HG03135 (cell line): ENCODE results near the gene L2HGDH.
"Not testable (repeated sequence)": the region's sequence is repeated elsewhere in the genome, so short reads cannot be mapped to it uniquely, and the experiment has no call there.

Experiments
- ATAC-seq: cut with Tn5 transposase; IDR thresholded peaks from one replicate; pipeline ENCODE4 v1.9.1; 2021; ENCODE audit warnings: mild to moderate bottlenecking, moderate library complexity; ENCODE audit not compliant: unreplicated experiment

The L2HGDH gene

DNA sequence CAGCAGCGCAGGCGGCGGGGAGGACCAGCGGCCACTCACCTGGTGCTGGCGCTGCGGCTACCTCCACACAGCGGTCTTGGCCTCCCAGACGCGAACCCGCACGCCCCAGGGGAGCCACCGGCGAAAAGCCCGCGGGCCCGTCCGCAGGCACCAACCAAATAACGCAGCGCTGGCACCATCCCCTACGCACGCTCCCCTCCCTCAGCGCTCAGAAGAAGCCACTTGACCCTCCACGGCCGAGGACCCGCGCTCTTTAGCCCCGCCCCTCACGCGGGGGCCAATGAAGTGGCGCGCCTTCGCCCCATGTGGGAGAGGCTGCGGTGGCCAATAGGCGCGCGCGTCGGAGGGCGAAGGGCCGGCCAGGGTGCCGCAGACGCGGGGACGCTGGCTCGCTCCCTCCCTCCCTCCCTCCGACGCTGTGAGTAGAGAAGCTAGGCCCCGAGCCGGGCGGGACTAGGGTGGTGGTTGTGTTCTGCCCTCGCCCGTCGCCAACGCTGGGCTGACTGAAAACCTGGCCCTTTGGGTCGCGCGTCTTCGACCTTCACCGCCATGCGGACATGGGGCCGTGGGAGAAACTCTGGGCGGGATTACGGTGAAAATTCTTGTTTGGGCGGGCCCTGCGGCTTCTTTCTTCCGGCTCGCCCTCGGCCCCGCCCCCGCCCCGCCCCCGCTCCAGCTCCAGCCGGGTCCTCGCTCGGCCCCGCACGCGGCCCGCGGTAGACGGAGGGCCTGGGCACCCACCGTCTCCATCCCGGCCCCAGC is at the start of gene L2HGDH, which contains the start of gene DMAC2L:
L2HGDH (minus strand) TSS at position 258 of the 762 bp plus-strand sequence; CDS start at position 179, 79 bp downstream.
DMAC2L (plus strand) TSS at position 353 of the 762 bp plus-strand sequence. CDS start 9,164 bp downstream, outside the sequence.
- peak; percentile 93 for ATAC-seq

DNA sequence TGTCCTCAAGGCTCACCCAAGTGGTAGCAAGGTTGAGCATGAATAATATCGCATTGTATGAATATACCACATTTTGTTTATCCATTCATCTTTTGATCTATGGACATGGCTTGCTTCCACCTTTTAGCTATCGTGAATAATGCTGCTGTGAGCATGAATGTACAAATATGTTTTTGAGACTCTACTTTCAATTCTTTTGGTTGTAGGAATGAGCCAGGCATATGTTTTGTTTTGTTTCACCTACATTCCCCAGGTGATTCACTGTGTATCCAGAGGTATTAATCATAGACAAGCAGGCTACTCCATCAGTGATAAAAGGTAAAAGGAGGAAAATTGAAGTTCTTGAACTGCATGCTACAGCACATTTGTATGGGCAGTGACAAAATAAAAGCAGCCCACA is 48.8 kb upstream of the L2HGDH start:
- no peak for ATAC-seq

GRCh38 chr14:50360093-50360492 is 48.1 kb upstream of the L2HGDH start:
- no peak for ATAC-seq

GRCh38 chr14:50359631-50360030 is 47.6 kb upstream of the L2HGDH start:
- no peak for ATAC-seq

DNA sequence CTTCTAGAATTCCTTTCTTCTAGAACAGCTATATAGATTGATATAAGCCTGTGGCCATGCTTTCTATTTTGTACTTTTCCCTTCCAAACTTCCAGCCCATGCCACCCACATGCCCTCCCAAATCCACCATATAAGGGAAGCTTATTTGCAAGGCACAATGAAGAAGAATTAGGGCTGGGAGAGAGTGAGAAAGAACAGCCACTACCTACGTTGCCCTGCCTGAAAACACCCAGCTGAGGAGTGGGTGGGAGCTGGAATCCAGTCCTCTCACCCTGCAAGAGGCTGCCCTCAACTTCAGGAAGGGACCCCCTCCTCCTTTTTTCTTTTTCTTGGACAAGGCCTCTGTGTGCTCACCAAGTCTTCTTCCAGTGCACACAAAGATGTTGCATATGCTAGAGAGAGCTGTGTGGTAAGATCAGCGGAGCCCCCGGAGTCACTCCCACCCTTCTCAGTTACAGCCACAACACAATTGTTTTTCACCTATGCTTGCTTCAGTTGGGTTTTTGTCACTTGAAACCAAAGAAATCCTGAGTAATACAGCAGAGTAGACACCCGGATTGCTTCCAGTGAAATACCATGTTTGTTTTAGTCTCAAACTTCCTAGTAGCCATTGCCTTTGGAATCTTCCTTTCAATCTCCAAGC is 45.8 kb upstream of the L2HGDH start:
- no peak for ATAC-seq

DNA sequence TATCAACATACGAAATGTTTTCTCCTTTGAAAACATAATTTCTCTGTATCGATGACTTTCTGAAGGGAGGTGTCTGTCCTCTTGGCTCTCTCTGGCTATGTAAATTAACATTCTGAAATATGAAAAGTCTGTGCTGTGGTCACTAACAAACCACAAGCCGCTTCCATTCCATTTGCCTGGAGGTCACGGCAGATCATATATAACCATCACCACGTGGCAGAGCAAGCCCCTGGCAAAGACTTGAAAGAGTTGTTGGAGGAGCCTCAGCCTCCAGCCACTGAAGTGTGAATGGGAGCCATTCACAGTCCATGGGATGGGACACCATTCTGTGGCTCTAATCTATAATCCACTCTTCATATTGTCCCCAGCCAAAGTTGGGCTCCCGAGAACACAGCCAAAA is 45.1 kb upstream of the L2HGDH start:
- no peak for ATAC-seq

GRCh38 chr14:50356283-50356682 is 44.3 kb upstream of the L2HGDH start:
- not testable (repeated sequence) for ATAC-seq

- ATAC-seq, result no peak
Measured at GRCh38 chr14:50355692-50356091, 43.7 kb upstream of the L2HGDH start.

DNA sequence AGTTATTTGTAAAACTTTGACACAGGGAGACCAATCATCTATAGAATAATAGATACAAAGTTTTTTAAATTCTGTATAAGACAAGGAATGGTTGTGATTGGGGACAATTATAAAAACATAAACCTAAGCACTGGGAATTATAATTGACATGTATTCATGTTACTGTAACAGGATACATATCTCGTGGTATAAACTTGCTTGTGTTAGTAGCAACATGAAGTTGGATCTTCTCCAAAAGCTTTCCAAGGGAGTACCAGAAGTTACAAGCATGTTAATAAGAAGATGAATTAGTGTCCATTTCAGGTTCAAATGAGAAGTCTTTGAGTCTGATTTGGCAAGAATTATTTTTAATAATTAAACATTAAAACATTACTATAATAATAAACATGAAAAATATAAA is 42.5 kb upstream of the L2HGDH start:
- no peak for ATAC-seq

GRCh38 chr14:50353126-50353525 is 41.1 kb upstream of the L2HGDH start:
- no peak for ATAC-seq

- ATAC-seq, result no peak
Measured at GRCh38 chr14:50352584-50352983, 40.6 kb upstream of the L2HGDH start.

DNA sequence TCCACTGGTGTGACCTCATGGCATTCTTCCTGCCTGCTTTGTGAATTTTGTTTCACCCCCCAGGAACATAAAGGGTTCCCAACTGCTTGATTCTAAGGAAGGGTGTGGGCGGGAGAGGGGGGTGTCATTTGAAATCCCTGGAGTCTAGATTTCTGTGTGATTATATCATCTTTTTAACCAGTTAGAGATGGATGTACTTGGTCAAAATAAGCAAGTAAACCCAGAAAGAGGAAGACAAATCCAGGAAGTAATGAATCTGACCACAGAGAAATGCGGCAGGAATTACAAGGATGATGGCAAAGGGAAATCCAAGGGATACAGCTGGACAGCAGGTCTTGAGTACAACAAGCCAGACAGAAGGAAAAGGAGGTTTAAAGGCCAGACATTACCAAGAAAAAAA is 38.9 kb upstream of the L2HGDH start:
- no peak for ATAC-seq

GRCh38 chr14:50348933-50349332 is 36.9 kb upstream of the L2HGDH start:
- no peak for ATAC-seq

DNA sequence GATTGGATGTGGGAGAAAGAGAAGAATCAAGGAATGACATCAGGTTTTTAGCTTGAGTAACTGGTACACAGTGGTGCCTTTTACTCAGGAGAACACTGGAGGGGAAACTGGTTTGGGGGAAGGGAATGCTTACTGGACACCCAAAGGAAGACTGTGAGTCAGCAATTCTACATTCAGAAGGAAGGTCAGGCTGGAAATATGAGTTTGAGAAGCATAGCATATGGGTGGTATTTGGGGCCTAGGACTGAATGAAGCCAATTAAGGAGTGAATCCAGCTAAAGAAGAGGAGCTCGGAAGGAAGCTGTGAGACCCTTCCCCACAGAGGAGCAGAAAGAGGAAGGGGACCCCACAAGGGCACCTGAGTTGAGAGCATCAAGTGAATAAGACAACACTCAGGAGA is 35.5 kb upstream of the L2HGDH start:
- no peak for ATAC-seq

DNA sequence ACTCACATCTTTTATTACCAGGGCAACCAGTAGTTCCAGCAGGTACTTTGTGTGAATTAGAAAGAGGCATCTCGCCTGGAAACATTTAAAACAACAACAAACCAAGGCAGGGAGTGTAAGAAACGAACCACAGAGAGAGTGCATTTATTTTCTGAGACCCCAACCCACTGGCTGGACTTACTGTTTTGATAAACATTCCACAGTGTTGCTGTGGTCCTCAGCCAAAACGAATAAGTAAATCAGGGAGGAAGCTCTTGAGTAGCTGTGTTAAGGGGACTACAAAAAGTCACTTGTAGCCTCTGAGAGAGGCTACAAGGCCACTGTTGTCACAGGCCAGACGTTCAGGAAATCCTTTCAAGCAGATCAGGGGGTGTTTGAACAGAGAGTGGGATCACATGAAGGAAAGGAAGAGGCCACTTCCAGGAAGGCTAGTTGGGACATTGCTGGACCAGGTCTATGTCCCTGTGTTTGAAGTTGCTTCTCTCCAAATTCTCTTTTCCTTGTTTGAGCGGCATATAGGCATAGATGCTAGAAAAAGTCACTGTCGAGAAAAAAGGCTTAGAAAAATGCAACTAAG is 33.9 kb upstream of the L2HGDH start:
- no peak for ATAC-seq

DNA sequence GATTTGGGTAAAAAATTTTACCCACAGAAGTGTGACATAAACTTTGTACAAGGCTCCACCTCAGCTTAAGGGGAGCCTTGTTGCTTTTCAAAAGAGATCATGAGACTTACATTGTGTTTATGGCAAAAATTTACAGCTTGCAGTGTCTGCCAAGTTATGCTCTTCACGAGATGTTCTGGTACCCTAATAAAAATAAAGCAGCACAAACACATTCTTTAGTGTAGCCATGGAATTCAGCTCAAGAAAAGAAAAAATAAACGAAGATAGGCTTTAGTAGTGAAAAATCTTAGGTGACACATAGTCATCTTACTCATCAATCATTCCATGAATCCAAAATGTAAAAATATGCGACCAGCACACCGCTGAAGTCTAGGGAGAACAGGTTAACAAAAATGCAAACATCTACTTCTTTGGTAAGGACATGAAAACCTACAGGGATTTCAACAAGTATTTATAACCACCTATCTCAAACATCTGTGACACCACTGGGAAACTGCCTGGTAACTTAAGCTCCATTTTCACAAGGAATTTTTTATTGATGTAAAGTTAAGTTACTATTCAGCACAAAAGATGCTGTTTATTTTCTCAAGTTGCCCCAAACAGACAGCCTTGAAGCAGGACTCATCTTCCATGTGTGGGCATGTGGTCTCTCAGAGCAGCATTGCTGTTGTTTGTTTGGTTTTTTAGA is 33.0 kb upstream of the L2HGDH start:
- no peak for ATAC-seq

DNA sequence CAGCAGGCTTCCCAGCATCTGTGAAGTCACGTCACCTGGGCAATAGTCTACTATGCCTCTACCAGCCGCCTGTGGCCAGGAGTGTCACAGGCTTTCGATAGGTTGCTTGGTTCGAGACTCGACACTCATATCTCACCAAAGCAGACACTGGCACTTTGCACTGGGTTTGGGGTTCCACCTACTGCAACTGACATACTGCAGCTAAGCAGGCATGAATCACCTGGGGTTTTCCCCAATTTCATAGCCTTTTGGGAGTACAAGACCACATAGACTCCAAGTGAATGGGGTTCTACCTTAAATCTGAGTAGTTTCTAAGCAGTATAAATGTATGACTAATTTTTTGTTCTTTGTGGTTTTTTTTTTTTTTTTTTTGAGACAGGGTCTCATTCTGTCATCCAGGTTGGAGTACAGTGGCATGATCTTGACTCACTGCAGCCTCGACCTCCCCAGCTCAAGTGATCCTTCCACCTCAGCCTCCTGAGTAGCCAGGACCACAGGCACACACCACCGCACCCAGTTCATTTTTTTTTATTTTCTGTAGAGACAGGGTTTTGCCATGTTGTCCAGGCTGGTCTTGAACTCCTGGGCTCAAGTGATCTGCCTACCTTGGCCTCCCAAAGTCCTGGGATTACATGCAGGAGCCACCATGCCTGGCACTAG is 32.2 kb upstream of the L2HGDH start:
- ATAC-seq, result no peak

DNA sequence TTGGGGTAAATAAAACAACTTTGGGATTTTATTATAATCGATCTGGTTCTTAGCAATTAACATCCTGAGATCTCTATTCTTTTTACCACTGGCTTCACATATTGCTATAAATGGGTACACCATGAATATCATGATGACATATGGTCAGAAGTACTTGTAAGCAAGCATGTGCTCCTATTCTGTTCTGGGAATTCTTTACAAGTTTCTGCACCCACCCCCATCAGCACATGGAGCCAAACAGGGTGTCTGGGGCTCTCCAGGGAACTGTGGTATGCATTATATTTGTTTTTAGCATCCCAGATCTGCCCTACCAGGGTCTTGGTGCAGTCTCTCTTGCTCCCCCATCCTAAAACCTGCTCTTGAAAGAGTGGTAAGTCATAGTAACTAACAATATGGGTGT is 31.4 kb upstream of the L2HGDH start:
- ATAC-seq, result no peak

DNA sequence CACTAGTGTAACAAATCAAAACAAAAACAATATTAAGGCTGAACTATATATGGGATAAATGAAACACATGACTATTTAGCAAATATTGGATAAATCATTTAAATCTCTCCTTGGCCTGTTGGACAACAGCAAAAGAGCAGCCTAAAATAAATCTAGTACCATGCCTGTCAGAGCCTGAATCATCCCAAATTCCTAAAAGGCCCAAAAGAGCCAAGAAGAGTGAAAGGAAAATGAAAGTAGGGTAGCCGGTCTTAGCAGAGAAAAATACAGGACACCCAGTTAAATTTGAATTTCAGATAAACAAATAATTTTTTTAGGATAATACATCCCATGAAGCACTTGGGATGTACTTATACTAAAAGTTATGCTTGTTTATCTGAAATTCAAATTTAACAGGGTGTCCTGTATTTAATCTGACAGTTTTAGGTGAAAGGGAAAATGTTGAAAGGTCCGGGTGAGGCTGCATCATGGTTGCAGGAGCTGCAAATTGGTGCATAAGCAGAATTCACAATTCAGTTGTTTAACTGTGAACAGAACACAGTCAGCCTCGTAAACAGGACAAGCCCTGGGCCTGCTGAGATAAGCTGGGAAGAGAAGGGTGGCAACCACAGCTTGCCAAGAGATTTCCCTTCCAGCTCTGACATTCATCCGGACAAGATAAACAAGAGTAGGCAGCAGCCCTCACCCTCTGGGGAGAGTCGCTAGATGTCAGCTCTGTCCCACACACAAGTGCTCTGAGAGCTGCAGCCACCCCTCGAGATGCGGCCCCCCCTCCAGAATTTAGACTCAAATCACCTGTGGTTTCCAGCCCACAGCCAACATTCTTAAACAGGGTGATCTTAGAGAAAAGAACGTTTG is 30.4 kb upstream of the L2HGDH start:
- no peak for ATAC-seq

DNA sequence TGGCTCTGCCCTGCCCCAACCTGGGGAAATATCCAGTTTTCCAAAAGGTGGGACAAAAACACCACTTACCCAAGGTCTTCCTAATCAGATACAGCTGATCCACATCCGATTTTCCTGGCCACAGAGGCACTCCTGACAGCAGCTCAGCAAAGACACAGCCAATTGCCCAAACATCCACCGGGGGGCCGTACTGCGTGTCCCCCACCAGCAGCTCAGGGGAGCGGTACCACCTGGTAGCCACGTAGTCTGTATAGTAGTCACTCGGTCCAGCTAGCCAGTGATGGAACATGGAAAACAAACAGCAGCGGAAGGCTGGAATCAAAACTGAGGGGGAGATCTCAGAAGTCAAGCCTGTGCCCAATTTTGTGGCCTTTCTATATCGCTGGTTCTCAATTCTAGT is 28.9 kb upstream of the L2HGDH start:
- ATAC-seq, result no peak
